ENCODE data around the gene LOXL4.
A peak's percentile ranks its signal among the peaks of the same experiment; 100 is the strongest.

The LOXL4 gene

DNA sequence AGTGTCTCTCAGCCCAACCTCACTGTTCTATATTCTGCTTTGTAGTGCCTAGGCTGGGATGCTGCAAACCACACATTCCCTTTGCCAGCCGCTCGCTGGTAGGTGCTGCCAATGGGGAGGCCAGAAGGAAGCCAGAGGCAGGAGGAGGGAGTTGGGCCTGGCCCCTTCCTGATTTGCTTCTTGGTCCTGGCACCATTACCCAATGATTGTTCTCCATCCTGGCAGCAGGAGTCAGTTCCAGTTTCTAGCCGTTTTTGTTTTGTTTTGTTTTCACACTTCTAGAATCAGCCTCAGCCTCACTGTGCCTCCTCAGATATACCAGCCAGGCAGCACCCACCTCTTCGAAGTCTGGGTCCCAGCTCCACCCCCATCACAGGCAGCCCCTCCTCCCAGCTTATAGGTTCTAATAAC is 27.4 kb upstream of the LOXL4 start:
- DNase-seq (ENCODE audit: low read depth): no peak

DNA sequence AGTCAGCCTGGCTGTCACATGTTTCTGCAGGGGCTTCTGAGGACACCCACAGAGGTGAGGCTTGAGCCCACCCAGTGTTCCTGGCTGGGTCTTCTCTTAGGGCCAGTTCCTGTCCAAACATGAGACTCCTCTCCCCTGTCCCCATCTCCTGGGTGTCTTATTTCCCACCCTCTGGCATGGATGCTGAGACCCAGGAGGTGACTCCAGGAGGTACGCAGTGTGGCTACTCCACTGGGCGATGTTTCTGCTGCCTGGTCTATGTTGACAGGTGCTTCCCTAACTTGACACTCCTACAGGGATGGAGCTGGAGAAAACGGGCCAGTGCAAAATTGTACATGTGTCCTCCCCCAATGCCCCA is 26.3 kb upstream of the LOXL4 start:
- no peak for DNase-seq (ENCODE audit: low read depth)

DNA sequence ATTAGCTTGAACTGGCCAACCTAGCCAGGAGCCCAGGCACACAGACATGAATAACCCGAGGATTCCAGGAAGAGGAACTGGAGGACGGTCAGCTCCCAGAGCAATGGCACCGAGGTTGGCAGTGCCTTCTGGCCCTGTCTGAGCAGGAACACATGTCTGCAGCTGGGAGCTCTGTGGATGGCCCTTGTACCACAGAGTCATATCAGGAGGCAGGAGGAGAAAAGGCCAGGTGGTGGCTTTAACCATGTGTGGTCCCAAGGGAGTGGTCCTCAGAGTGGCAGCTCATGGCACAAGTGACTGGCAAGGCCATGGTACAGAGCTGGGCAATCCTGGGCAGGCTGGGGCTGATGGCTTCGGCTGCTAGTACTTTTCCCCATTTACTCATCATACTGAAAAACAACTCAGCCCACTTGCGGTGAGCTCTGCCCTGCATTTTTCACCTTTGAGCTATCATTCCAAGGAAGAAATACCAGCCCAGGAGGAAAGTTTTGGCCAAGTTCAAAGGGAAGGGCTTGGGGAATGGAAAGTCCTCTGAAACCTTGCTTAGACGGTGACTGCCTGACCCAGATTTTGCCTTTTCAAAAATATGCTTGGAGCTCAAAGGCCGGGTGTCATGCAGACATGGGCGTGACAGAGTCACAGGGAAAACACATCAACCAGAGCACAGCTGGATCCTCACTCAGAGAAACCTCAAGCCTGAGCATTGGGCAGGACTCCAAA is 25.7 kb upstream of the LOXL4 start:
- DNase-seq (ENCODE audit: low read depth): no peak

DNA sequence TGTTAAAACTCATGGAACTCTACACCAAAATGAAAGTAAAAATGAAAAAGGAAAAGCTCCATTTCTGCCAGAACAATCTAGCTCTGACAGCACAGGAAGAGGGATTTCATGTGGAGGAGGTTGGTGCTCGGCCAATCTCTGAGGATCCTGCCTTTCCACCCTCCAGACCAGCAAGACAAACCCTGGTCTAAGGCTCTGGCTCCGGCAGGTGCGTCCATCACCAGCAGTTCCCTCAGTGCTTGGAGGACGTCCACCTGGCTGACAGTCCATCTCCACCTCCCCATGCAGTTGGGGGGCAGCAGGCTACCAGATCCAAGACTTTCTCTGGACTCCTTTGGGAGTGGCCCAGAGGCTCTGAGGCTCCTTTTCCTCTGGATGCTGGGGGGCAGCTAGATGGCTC is 25.0 kb upstream of the LOXL4 start:
- DNase-seq (ENCODE audit: low read depth): no peak

DNA sequence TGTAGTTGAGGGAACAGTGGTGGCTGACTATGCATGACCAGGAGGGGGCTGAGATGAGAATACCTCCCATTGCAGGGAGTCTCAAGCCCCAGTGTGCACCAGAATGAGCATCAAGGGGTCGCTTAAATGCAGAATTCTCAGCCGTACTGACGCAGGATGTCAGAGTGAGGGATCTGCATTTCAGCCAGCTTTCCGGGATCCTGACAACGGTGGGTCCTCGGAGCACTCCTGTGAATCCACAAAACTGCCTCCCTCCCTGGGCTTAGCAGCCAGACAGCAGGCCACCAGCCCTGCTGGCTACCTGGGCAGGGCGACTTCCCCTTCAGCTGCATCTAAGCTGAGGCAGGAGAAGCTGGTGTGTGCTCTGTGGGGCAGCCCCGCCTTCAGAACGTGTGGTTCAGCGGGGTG is 21.8 kb upstream of the LOXL4 start:
- no peak for DNase-seq (ENCODE audit: low read depth)

DNA sequence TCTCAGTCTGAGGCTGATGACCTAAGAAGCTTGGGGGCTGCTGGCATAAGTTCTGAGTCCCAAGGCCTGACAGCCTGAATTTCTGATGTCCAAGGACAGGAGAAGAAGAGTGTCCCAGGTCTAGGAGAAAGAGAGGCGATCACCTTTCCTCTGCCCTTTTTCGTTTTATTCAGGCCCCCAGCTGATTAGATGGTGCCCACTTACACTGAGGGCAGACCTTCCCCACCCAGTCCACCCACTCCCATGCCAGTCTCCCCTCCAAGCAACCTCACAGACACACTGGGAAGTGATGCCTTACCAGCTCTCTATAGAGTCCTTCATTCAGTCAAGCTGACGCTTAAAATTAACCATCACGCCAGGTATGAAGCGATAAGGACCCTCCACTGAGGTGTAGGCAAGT is 19.3 kb upstream of the LOXL4 start:
- DNase-seq (ENCODE audit: low read depth): no peak

DNA sequence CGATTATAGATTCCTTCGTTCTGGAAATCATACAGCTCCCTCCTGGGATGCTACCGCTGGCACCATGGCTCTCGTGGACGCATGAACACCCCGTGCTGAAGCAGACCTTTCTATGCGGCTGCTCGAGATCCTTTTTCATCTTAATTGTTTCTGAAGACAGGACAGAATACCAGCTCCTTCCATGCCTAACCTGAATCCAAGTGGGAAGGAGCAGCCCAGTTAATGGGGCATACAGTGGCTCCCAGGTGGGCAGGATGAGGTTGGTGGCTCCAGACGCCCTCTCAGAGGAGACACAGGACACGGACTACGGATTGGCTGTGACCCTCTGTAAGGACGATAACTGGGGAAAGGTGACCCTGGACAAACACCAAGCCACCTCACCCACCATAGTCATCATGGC is 18.4 kb upstream of the LOXL4 start:
- DNase-seq (ENCODE audit: low read depth): no peak

DNA sequence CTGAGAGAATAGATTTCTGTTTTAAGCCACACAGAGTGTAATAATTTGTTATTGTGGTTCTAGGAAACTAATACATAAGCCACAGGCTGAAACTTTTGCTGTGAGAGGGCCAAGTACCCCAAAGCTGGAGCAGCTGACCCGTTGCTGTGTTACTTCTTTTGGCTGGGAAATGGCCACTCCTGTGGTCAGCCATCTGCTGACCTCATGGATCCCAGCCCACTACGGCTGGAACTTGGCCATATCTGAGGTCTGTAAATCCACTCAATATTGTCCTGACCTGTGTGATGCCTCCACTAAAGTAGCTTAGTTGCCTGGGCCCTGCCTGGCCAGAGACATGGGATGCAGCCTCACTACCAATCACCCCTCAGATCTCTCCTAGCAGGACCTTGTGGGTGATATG is 17.4 kb upstream of the LOXL4 start:
- no peak for DNase-seq (ENCODE audit: low read depth)

DNA sequence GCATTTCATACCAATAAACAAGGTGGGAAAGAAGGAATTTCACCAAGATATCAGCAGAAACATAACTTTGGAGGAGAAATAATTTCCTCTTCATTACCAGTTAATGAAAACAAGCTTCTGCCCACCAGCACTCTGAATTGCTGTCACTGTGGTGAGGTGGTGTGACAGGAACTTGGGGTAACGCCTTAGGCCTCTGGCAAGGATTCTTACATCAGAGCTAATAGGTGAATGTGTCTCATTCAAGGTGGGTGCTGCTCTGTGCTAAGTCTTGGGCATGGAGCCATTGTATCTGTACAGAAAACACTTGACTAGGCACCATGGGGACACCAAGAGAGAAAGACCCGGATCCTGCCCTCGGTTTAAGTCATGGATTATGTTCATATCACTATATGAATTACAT is 8.3 kb upstream of the LOXL4 start:
- DNase-seq (ENCODE audit: low read depth): no peak

DNA sequence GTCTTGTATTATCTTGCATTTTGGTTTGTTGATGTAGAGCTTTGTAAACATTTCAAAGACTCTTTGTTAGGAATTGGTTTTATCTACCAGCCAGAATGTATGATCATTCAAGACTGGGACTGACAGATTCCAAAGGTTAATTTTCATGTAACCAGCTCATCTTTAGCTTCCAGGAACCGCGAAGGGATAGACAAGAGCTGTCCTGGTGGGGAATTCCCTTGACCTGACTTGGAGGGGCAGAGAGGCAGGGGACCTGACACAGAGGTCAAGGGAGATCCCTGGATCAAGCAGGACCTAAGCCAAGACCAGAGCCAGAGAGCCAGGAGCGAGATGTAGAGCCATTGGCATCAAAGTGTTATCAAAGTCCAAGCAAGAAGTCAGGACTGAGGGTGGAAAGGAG is 6.6 kb upstream of the LOXL4 start:
- no peak for DNase-seq (ENCODE audit: low read depth)

DNA sequence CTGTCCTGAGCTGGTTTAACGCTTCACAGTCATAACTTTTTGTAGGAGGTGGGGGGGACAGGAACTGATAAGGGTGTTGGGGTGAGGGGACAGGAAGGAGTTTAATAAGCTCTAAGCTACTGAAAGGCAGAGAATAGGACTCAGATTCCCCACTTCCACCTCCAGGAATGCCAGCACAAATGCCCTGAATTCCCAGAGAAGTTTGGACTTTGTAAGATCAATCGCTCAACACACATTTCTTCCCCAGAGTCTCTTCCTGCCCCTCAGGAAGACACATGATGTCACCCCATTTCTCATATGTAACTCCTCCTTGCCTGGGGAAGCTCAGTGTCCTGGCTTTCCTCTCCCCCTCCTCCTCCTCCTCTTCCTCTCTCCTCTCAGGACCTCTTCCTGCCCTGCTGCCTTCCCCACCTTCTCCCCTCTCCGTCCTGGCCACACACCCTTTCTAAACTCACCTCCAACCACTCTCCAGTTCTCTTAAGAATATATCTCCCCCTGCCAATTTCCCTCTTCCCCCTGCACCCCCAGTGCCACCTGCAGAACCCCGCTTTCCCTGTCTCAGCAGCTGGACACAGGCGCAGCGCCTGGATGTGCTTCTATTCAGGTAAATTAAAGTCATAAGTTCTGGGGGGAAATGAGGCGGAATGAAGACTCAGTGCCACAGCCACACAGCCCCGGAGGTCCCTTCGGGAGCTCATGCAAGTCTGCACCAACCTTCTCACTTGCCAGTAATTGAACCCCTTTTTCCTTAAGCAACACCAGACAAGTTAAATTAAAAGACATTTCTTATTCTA is 5.3 kb upstream of the LOXL4 start:
- DNase-seq (ENCODE audit: low read depth): no peak

DNA sequence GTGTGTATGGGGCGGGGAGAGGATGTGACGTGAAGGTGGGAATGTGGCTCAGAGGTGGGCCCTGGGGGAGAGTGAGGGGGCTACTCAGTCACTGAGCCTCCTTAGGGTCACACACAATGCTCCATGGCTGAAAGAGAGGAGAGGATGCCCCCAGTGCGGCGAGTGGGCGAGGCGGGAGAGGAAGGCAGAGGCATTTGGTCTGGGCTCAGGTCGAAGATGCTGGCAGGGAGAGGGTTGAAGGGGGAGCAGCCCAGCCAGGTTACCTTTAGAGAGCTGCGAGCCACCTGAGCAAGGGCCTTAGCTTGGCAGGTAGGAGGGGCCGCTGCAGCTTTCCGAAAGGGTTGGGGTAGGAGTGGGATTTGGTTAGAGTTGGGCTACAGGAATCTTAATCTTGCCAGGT is 4.7 kb upstream of the LOXL4 start:
- no peak for DNase-seq (ENCODE audit: low read depth)

DNA sequence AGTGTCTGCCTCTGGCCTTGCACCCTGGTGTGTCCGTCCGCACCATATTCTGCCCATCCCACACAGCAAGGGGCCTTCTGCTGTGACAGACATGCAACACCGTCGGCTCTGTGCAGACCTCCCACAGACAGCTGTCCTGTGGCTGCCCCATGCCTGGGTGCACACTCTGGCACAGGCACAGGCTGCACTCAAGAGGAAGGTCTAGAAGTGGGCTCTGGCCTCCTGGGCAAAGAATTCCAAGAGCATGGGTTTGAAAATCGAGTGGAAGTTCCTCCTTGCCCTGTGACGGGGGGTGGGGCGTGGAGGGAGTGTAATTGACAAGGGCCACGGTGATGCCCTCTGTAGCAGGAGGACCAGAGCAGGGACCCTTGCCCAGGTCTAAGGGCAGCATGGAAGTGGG is 4.3 kb upstream of the LOXL4 start:
- no peak for DNase-seq (ENCODE audit: low read depth)

DNA sequence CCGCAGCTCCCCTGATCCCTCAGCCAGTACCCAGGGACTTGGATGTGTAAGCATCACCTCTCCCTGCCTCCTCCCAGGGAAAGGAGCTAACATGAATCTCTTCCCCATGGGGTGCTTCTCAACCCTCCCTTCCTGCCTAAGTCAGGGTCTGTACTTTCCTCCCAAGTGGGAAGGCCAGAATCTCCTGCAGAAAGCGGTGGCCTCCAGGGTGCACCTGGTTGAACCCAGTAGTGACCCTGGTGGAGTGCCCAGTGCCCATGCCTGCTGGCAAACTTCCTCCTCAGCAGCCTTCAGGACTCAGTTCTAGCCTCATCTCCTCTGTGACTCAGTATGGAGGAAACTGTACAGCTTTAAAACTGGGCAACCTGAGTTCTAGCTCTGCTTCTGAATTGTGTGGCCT is 2.8 kb upstream of the LOXL4 start:
- no peak for DNase-seq (ENCODE audit: low read depth)

DNA sequence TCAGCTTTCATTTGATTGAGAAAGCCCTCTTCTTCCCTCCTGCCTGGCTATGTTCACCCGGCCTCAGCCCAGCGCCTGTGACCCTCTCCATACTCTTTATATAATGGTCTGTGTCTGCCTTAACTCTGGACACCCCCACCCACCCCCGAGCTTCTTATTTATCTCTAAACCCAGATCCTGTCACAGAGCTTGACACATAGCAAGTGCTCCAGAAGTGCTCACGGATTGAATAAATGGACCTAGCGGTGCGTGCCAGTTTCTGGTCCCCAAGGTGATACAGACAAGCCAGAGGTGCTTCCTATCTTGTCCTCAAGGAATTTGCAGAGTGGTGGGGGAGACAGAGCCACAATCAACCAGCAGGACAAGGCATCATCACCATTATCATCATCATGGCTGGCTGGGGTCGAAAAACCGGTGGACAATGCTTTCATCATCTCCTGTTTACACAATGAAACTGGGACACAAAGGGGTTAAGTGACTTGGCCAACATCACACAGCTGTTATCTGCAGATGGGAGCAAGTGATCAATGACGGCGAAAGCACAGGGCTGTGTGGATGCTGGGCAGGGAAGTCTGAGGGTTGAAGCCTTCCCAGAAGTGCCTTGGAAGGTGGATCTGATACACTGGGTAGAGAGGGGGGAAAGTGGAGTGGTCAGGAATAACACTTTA is 2.2 kb upstream of the LOXL4 start:
- DNase-seq (ENCODE audit: low read depth): no peak

DNA sequence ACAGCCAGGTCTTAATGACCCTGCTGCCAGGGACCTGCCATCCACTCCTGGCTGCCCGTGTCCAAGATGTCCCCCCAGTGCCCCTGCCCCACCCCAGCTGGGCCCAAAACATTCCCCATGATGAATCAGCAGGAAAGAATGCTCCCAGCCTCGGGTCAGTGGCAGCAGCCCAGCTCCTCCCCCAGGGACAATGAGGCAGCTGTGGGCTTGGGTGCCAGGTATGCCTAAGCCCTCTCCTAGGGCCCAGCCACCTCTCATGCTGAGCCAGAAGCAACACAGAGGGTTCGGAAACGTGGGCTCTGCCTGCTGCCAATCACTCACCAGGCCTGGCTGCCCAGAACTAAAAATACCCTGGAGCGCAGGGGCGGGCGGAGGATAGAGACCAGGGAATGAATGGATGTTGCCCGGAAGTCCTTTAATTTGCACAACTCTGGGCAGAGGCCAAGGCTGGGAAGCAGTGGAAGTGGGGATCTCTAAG is 1.5 kb upstream of the LOXL4 start:
- DNase-seq (ENCODE audit: low read depth): peak; percentile 37

DNA sequence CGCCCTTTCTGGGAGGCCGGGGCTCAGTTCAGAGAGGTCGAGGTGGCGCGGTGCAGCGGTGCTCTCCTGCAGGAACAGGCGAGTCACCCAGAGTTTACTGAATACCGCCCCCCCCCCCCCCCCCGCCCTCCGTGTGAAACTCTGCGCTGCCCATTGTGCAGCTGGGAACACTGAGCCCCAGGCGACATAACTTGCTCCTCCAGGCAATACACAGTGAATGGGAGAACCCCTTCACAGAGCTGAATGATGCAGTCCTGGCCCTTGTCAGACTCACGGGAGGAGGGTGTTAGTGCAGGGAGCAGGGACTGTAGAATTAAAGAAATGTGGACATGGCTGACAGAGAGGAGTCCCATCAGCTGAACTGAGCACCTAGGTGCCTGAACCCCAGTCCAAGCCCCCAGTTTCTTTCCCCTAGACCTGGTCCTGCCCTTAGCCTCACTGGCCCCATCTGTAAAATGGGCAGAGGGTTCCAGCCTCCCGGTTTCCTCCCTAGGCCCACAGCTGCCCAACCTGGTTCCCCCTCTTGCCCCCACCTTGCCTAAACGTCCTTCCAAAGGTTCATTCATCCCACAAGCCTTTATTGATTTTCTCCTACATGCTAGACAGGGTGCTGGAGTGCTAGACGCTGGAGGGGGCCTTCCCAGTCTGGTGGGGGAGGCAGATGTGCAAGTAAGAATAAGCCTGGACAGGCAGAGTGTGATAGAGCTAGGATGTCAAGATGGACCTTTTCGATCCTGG is 869 bp upstream of the LOXL4 start:
- DNase-seq (ENCODE audit: low read depth): no peak

DNA sequence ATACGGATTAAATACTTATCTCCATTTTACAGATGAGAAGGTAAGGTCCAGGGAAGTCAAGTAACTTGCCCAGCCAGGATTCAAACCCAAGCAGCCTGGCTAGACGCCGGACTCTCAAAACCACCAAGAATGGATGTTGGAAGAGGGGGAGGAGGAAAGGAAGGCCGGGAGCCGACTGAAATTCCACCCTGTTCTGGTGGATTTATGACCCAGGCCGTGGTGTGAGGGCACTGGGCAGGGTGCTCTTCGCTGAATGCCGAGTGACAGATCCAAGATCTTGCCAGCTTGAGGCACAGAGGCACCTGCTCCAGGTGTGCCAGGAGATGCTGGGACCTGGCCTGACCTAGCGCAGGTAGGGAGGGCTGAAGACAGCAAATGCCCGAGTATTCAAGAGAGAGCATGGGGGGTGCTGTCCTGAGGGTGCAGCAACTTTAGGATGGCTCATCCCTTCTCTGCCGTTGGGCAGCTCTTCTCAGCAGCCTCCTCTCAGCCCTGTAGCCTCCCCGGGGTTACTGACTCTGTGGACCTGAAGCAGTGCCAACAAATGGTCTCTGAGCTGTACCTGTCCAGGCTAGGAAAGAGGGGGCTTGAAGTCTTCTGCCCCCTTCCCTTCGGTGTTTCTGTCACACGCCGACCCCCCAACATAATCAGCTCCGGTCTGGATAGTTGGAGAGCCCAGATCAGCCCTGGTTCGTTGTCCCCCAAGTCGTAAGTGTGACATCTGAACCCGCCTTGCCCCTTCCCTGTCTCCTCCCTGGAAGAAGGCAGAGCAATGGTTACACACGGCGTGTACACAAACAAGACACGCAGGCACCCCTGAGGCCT is 713 bp downstream of the LOXL4 start:
- DNase-seq (ENCODE audit: low read depth): no peak

DNA sequence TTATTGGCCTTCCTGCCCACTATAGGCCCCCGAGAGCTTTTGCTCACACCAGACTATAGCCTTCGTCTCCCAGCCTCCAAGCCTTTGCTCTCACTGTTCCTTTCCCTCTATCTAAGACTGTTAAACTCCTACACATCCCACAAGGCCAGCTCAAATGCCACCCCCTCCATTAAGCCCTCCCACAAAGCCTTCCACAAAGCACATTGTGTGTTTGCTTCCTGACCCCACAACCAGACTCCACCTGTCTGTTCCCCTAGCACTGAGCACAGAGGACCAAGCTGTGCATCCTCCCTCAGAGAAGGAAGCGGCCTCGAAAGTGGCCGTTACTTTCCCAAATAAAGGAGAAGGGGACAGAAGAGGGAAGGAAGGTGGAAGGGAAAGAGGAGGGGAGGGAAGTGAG is 1.3 kb downstream of the LOXL4 start:
- DNase-seq (ENCODE audit: low read depth): no peak

DNA sequence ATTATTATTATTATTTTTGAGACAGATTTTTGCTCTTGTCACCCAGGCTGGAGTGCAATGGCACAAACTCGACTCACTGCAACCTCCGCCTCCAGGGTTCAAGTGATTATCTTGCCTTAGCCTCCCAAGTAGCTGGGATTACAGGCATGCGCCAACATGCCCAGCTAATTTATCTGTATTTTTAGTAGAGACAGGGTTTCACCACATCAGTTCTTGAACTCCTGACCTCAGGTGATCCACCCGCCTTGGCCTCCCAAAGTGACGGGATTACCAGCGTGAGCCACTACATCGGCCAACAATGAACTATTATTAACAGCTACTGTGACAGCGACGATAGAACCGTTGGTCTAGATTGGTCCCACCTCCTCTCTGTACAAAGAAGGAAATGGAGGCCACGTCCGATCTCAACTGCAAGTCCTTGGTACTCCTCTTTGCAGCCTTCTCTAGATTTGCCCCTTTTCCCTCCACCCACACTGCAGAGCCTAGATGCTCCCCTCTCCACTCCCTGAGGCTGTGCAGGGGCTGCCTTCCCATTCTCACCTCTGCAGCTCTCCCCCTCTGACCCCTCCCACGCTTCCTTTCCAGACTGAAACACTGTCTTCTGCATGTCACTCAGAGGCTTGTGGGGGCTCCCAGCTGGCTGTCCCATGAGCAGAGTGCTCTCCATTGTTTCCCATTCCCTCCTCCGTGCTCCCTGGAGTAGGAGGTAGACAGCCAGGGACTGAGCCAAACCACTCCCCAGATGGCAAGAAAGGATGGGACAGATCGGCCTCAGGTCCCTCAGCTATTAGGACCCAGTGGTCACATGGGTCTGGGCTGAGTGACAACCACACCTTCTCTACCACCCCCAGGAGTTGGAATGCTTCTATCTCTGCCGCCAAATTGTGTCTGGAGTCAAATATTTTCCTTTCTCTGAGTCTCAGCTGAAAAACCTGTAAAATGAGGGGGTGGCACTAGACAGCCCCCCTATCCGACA is 2.3 kb downstream of the LOXL4 start:
- DNase-seq (ENCODE audit: low read depth): no peak
